Bronchial epithelial cell (primary cell): ENCODE data around the gene PCDHGA10. TPM values are rescaled to one million over a fixed set of nuclear protein-coding genes. Genes with fewer than 3 reads are reported as not detected.
"Not testable (repeated sequence)": the region's sequence is repeated elsewhere in the genome, so short reads cannot be mapped to it uniquely, and the experiment has no call there.

Source experiments
- DNase-seq: peaks from one replicate; pipeline ENCODE4 v3.0.0-alpha.2; 2010; ENCODE audit warnings: low read depth
- FAIRE-seq: peaks from 2 replicates; lab custom pipeline; 2011; peaks lifted over from hg19 to GRCh38; lab: Jason Lieb, UNC
- H3K27me3 ChIP-seq: 2 replicates; pipeline ENCODE4 v1.5.1; 2011; ENCODE audit warnings: low read length; ENCODE audit not compliant: control insufficient read depth, insufficient read depth
- H3K36me3 ChIP-seq: 2 replicates; pipeline ENCODE4 v1.5.1; 2011; ENCODE audit warnings: low read length; ENCODE audit not compliant: control insufficient read depth, insufficient read depth
- H3K4me3 ChIP-seq: 2 replicates; pipeline ENCODE4 v1.5.1; 2011; ENCODE audit warnings: mild to moderate bottlenecking, low read depth, low read length, control low read depth
- CTCF ChIP-seq: IDR thresholded peaks from 2 replicates; pipeline ENCODE4 v1.5.1; 2011; ENCODE audit warnings: mild to moderate bottlenecking, moderate library complexity, low read length, control low read depth, inconsistent platforms; ENCODE audit not compliant: insufficient read depth, severe bottlenecking
- total RNA-seq: library from RNA; depleted of rRNA; stranded (reverse); fragments of >200 nt; gene quantifications from 2 replicates; pipeline ENCODE4 v1.2.1, GENCODE V29; 2014

PCDHGA10 gene
- total RNA-seq, 1 donor from 2014 or later: 2.1 TPM

DNA sequence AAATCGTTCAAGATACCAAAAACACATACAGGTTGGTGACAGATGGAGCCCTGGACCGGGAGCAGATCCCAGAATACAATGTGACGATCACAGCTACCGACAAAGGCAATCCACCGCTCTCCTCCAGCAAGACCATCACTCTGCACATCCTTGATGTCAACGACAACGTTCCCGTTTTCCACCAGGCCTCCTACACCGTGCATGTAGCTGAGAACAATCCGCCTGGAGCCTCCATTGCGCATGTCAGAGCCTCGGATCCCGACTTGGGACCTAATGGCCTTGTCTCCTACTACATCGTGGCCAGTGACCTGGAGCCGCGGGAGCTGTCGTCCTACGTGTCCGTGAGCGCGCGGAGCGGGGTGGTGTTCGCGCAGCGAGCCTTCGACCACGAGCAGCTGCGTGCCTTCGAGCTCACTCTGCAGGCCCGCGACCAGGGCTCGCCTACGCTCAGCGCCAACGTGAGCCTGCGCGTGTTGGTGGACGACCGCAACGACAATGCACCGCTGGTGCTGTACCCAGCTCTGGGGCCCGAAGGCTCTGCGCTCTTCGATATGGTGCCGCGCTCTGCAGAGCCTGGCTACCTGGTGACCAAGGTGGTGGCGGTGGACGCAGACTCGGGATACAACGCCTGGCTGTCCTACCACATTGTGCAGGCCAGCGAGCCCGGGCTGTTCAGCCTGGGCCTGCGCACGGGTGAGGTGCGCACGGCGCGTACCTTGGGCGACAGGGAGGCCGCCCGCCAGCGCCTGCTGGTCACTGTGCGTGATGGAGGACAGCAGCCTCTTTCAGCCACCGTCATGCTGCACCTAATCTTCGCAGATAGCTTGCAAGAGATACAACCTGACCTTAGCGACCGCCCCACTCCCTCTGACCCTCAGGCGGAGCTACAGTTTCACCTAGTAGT, 41.0 kb upstream of the PCDHGA10 start:
- H3K4me3 ChIP-seq: no peak overlapping the region
- peaks cover 9% of the 10 kb centered on the region for H3K27me3 ChIP-seq
- FAIRE-seq (no peak), DNase-seq (no peak)
- TF ChIP-seq CTCF: no peak
- H3K36me3 ChIP-seq: no peaks in the 10 kb centered on the region

DNA sequence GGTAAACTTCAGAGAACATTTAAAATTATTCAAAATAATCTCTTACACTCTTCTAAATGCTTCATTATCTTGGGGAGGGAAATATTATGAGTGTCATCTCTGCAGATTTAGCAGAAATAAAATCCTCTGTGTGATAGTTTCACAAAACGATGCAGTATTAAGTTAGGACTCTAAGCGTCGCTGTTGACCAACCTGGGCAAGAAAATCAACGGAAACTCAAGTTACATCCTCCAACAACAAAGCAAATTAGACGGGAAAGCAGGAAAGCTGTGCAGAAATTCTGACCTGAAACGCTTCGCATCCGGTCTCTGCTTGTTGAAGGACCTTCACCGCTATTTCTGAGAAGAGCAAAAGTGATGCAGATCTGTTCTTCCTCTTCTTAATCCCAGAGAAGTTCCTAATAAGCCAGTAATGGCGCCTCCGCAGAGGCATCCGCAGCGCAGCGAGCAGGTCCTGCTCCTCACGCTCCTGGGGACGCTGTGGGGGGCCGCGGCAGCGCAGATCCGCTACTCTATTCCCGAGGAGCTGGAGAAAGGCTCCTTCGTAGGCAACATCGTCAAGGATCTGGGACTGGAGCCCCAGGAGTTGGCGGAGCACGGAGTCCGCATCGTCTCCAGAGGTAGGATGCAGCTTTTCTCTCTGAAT, 39.0 kb upstream of the PCDHGA10 start, which contains the start of gene PCDHGA6:
Gene PCDHGA6, plus strand, starts transcription at position 219 of the 645 bp plus-strand sequence. Its CDS starts 193 bp downstream, at position 412.
- peaks cover 9% of the 10 kb centered on the region for H3K27me3 ChIP-seq
- FAIRE-seq (no peak), DNase-seq (peak; percentile 29)

GRCh38 chr5:141374627-141375026, 38.2 kb upstream of the PCDHGA10 start:
- FAIRE-seq (peak; percentile 55), DNase-seq (no peak)
- H3K4me3 ChIP-seq: no peak overlapping the region
- H3K36me3 ChIP-seq: no peaks in the 10 kb centered on the region
- TF ChIP-seq CTCF: no peak
- peaks cover 9% of the 10 kb centered on the region for H3K27me3 ChIP-seq

More for the DNA sequence above, 39.0 kb upstream of the PCDHGA10 start, which contains the start of gene PCDHGA6:
- peak within 1 kb of the TSS; percentile 19 for H3K4me3 ChIP-seq
- peak; percentile 36 for TF ChIP-seq CTCF
- H3K36me3 ChIP-seq: no peaks in the 10 kb centered on the region

DNA sequence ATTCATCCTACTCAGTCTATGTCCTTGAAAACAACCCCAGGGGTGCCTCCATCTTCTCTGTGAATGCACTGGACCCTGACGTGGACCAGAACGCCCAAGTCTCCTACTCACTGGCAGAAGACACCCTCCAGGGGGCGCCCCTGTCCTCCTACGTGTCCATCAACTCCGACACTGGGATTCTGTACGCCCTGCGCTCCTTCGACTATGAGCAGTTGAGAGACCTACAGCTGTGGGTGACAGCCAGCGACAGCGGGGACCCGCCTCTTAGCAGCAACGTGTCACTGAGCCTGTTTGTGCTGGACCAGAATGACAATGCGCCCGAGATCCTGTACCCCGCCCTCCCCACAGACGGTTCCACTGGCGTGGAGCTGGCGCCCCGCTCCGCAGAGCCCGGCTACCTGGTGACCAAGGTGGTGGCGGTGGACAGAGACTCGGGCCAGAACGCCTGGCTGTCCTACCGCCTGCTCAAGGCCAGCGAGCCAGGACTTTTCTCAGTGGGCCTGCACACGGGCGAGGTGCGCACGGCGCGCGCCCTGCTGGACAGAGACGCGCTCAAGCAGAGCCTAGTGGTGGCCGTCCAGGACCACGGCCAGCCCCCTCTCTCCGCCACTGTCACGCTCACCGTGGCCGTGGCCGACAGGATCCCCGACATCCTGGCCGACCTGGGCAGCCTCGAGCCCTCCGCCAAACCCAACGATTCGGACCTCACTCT, 37.2 kb upstream of the PCDHGA10 start:
- FAIRE-seq, H3K36me3 ChIP-seq, DNase-seq, H3K4me3 ChIP-seq, H3K27me3 ChIP-seq: not testable (repeated sequence)

- DNase-seq (peak; percentile 12), FAIRE-seq (no peak)
- TF ChIP-seq CTCF: peak; percentile 29
- Histone ChIP-seq H3K4me3 (peak within 1 kb of the TSS; percentile 27), H3K36me3 (no peaks in the 10 kb centered on the region), H3K27me3 (no peaks in the 10 kb centered on the region)
Observed at GRCh38 chr5:141382469-141383294, 30.1 kb upstream of the PCDHGA10 start, which contains the start of gene PCDHGA7. Gene PCDHGA7 (plus strand): TSS chr5:141382742. CDS start chr5:141382900, 158 bp downstream.
